ENCODE measurements around the gene MTCH1. TPM values are rescaled to one million over a fixed set of nuclear protein-coding genes. Genes with fewer than 3 reads are reported as not detected.

The MTCH1 gene
- total RNA-seq, 1 experiment from 2014 or later, result 178 TPM

- no peak for DNase-seq
- Mint-ChIP-seq H3K9me3 (ENCODE audit: unreplicated experiment) (no peaks in the 10 kb centered on the region), H3K4me1 (ENCODE audit: low read depth, unreplicated experiment) (no peaks in the 10 kb centered on the region), H3K36me3 (ENCODE audit: insufficient read depth, unreplicated experiment) (no peaks in the 10 kb centered on the region), H3K27ac (ENCODE audit: unreplicated experiment) (no peak overlapping the region), H3K4me3 (ENCODE audit: unreplicated experiment) (no peak overlapping the region), H3K27me3 (ENCODE audit: insufficient read depth, unreplicated experiment) (no peaks in the 10 kb centered on the region)
- Histone ChIP-seq H3K4me3 (ENCODE audit: low read depth, low read length) (no peak overlapping the region), H3K36me3 (ENCODE audit: control insufficient read depth, insufficient read depth, low read length) (no peaks in the 10 kb centered on the region), H3K4me1 (no peaks in the 10 kb centered on the region), H3K27me3 (replicated peaks; ENCODE audit: control insufficient read depth, insufficient read depth, low read length) (no peaks in the 10 kb centered on the region), H3K9me3 (no peaks in the 10 kb centered on the region)
- intact Hi-C loops (cut with micrococcal nuclease; ENCODE audit: unreplicated experiment), result no loop called here
- ChIA-PET CTCF (interaction anchor here (0.6 kb wide), 1 partner anchor 202 kb away, joined by 3 read pairs; no protein-coding TSS in a partner anchor), POLR2A (no interaction called here)
- TF ChIP-seq CTCF (IDR thresholded peaks at IDR 0.05; ENCODE audit: insufficient read depth in 1 of 2, low read depth in 1 of 2, low read length in 1 of 2, severe bottlenecking in 1 of 2, unreplicated experiment in 1 of 2), result no peak
- BruUV-seq (replicated peaks), result no TSS peak
Observed at GRCh38 chr6:36926708-36927513, 59.1 kb downstream of the MTCH1 start.

GRCh38 chr6:36925809-36926208 is 60.2 kb downstream of the MTCH1 start:
- Histone ChIP-seq H3K36me3 (ENCODE audit: control insufficient read depth, insufficient read depth, low read length) (no peaks in the 10 kb centered on the region), H3K4me1 (no peaks in the 10 kb centered on the region), H3K9me3 (no peaks in the 10 kb centered on the region), H3K27me3 (replicated peaks; ENCODE audit: control insufficient read depth, insufficient read depth, low read length) (no peaks in the 10 kb centered on the region), H3K4me3 (ENCODE audit: low read depth, low read length) (no peak overlapping the region)
- no peak for TF ChIP-seq CTCF (IDR thresholded peaks at IDR 0.05; ENCODE audit: insufficient read depth in 1 of 2, low read depth in 1 of 2, low read length in 1 of 2, severe bottlenecking in 1 of 2, unreplicated experiment in 1 of 2)
- Mint-ChIP-seq H3K27me3 (ENCODE audit: insufficient read depth, unreplicated experiment) (no peaks in the 10 kb centered on the region), H3K9me3 (ENCODE audit: unreplicated experiment) (no peaks in the 10 kb centered on the region), H3K27ac (ENCODE audit: unreplicated experiment) (no peak overlapping the region), H3K36me3 (ENCODE audit: insufficient read depth, unreplicated experiment) (no peaks in the 10 kb centered on the region), H3K4me1 (ENCODE audit: low read depth, unreplicated experiment) (no peaks in the 10 kb centered on the region), H3K4me3 (ENCODE audit: unreplicated experiment) (no peak overlapping the region)
- no TSS peak for BruUV-seq (replicated peaks)
- ChIA-PET CTCF (interaction anchor here (0.6 kb wide), 1 partner anchor 201 kb away, joined by 3 read pairs; no protein-coding TSS in a partner anchor), POLR2A (no interaction called here)
- intact Hi-C loops (cut with micrococcal nuclease; ENCODE audit: unreplicated experiment), result no loop called here
- DNase-seq, result no peak

- Histone ChIP-seq H3K4me3 (ENCODE audit: low read depth, low read length) (no peak overlapping the region), H3K4me1 (no peaks in the 10 kb centered on the region), H3K9me3 (no peaks in the 10 kb centered on the region), H3K27me3 (replicated peaks; ENCODE audit: control insufficient read depth, insufficient read depth, low read length) (no peaks in the 10 kb centered on the region), H3K36me3 (ENCODE audit: control insufficient read depth, insufficient read depth, low read length) (no peaks in the 10 kb centered on the region)
- no peak overlapping the region for H3K27ac Mint-ChIP-seq (ENCODE audit: unreplicated experiment)
- DNase-seq, result no peak
- BruUV-seq (replicated peaks), result no TSS peak
- TF ChIP-seq CTCF (IDR thresholded peaks at IDR 0.05; ENCODE audit: insufficient read depth in 1 of 2, low read depth in 1 of 2, low read length in 1 of 2, severe bottlenecking in 1 of 2, unreplicated experiment in 1 of 2), result no peak
- no peaks in the 10 kb centered on the region for H3K36me3 Mint-ChIP-seq (ENCODE audit: insufficient read depth, unreplicated experiment)
- no peaks in the 10 kb centered on the region for H3K4me1 Mint-ChIP-seq (ENCODE audit: low read depth, unreplicated experiment)
- H3K27me3 Mint-ChIP-seq (ENCODE audit: insufficient read depth, unreplicated experiment), result no peaks in the 10 kb centered on the region
- no peak overlapping the region for H3K4me3 Mint-ChIP-seq (ENCODE audit: unreplicated experiment)
- no peaks in the 10 kb centered on the region for H3K9me3 Mint-ChIP-seq (ENCODE audit: unreplicated experiment)
- ChIA-PET CTCF (interaction anchor here (0.8 kb wide), 1 partner anchor 82 kb away, joined by 3 read pairs; no protein-coding TSS in a partner anchor), POLR2A (no interaction called here)
- intact Hi-C loops (cut with micrococcal nuclease; ENCODE audit: unreplicated experiment), result no loop called here
Observed at GRCh38 chr6:36924778-36925374, 61.1 kb downstream of the MTCH1 start.
